Myocyte (in vitro differentiated cells): ENCODE results near the gene CBLC. TPM values are rescaled to one million over a fixed set of nuclear protein-coding genes. Genes with fewer than 3 reads are reported as not detected.

Source experiments
- DNase-seq: peaks from one replicate; pipeline ENCODE4 v3.0.0-alpha.2; 2012; ENCODE audit warnings: low read depth
- total RNA-seq: library from RNA; depleted of rRNA; stranded (reverse); fragments of >200 nt; gene quantifications from 2 replicates; pipeline ENCODE4 v1.2.3, GENCODE V29; 2014

The CBLC gene
- total RNA-seq, 1 donor from 2014 or later: not detected

DNA sequence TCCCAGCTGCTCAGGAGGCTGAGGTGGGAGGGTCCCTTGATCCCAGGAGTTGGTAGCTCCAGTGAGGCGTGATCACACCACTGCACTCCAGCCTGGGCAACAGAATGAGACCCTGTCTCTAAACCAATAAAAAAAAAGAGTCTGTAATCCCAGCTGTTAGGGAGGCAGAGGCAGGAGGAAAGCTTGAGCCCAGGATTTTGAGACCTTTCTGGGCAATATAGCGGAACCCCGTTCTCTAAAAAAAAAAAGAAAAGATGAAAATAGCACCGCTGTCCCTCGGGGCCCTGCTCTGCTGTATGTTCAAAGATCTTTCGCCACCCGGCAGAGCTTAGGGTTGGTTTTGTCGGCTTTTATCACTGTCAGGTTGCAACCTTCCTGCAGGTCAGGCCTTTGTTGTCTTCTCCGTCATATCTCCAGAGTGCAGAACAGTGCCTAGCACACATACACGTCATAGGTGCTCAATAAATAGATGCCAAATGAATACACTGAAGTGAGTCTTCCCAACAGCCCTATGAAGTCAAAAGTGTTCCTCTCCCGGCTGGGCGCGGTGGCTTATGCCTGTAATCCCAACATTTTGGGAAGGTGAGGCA lies 17.8 kb downstream of the CBLC start:
- DNase-seq: no peak

DNA sequence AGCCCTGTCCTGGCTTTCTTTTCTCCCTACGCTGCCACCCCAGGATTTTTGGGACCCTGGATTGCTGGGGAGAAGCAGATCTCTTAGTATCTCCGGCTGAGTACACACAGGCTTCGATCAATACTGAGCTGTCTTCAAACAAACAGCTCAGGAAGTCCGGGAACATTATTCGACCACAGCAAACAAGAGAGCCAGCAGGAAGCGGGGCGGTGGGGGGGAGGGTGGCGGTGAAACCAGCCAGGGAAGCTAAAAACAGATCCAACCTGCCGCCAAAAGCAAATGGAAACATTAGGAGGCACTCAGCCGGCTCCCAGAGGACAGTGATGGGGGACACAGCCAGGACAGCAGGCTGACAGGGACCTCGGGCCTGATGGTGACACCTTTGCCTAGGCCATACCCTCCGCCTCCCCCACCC lies 19.0 kb downstream of the CBLC start:
- peak; percentile 15 for DNase-seq

DNA sequence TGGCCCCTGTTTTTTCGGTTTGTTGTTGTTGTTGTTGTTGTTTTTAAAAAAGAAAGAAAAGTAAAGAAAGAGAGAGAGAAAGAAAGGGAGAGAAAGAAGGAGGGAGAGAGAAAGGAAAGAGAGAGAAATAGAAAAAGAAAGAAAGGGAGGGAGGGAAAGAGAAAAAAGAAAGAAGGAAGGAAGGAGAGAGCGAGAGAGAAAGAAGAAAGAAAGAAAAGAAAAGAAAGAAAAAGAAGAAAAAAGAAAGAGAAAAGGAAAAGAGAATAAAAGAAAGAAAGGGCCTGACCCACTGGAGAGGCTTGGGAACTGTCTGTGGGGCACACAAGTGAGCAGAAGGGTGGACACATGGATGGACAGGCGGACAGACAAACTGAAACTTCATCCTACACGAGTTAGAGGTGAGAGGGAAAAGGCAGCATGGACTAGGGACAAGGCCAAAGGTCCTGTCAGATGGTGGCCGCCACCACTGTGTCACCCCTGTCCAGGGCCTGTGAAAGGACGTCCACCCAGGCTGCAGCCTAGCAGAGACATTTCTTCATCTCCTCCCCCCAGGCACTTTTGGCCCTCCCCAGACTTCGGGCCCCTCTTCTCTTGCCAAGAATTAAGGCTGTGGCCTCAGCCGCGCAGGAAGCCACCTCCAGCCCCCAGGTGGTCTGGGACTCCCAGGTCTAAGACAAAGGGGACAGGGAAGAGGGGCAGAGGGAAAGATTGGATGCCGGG lies 22.1 kb downstream of the CBLC start:
- DNase-seq: no peak

DNA sequence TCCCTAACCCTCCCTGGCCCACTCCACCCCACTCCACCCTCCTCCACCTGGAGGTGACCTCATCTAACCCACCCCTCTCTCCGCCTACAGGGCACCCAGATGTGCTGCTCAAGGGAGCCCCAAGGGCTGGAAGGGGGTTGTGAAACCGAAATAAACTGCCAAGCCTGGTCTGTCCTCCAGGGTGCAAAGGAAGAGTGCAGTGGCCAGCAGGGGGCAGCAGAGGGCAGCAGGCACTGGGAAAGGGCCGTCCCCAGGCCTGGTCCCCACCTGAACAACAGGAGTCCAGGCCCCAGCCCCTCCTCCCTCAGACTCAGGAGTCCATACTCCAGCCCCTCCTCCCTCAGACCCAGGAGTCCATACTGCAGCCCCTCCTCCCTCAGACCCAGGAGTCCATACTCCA lies 22.8 kb downstream of the CBLC start:
- DNase-seq: peak; percentile 79

DNA sequence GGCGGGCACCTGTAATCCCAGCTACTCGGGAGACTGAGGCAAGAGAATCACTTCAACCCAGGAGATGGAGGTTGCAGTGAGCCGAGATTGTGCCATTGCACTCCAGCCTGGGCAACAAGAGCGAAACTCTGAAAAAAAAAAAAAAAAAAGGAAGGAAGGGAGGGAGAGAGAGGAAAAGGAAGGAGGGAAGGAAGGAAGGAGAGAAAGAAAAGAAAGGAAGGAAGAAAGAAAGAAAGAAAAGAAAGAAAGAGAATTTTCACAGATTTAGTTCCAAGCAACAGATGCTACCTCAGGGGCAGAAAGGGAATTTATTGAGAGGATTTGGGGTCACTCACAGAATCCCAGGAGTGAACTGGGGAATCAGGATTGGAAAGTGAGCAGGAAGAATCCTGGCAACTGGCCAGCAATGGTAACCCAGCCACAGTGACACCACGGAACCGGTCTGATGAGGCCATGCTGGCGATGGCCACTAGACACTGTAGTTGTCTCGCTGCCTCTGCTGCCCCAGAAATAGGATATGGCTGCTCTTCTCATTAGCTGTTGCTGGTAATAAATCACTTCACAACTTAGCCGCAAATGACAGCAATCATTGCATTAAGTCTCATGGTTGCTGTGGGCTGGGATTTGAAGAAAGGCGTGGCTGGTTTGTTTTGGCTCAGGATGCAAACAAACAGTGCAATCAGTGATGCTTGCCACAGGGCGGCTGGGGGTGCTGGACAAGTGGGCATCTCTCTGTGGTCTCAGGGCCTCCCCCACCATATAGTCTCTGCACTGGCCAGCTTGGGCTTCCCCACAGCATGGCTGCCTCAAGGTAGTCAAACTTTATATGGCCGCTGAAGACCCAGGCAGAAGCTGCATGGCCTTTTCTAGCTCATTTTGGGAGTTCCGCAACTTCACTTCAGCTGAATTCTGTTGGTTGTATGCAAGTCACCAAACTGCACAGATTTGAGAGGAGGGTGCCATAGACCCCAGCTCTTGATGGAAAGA lies 26.0 kb downstream of the CBLC start:
- peak; percentile 22 for DNase-seq

DNA sequence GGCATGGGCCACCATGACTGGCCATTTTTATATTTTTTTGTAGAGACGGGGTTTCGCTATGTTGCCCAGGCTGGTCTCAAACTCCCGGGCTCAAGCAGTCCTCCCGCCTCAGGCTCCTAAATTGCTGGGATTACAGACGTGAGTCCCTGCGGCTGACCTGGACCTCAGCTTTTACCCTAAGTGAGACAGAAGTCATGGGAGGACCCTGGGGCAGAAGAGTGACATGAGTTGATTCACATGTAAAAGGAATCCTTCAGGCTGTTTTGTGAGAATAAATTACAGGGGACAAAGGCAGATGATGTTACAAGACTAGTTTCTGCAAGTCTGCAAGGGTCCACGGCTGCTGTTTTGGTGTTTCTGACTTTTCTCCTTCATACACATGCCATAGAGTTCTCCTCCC lies 28.6 kb downstream of the CBLC start:
- no peak for DNase-seq

DNA sequence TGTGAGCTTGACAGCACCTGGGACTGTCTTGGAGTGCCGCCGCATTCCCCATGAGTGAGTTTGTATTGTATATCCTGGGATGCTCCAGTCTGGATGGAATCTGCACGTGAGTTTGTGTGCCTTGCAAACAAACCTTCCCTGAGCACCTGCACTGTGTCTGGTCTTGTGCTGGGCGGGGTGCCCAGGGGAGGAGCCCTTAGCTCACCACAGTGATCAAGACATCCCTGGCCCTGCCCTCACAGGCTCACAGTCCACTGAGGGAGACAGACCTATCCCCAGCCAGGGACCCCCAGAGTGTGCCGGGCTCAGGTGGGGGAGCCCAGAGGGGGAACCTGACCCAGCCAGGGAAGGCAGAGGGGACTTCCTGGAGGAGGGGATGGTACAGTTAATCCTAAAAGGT lies 29.5 kb downstream of the CBLC start:
- DNase-seq: peak; percentile 39

DNA sequence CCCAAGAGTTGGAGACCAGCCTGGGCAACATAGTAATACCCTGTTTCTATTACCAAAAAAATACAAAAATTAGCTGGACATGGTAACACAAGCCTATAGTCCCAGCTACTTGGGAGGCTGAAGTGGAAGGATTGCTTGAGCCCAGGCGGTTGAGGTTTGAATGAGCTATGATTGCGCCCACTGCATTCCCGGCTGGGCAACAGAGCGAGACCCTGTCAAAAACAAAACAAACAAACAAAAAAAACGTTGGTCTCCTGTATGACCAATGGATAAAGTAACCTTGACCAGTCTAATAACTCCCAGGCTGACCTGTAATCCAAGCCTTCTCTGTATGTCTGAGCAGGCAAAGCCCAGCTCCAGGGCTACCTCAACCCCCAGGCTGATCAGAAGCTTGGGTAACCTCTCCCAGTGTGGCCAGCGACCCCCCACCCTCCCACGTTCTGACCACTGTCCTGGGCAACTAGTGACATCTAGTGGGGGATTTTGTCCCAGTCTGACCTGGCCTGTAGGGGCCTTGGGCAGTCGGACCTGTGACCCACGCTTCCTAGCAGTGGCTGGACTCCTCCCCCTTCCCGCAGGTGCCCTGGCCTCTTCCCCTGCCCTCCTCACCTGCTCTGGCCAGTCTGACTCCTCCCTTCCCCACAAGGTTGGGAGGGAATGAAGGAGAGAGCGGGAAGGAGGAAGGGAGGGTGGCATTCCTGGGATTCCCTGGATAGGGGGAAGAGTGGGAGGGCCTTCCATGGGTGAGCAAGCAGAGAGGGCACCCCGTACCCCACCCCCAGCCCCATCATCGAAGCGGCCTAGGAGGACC lies 30.2 kb downstream of the CBLC start:
- DNase-seq: no peak

DNA sequence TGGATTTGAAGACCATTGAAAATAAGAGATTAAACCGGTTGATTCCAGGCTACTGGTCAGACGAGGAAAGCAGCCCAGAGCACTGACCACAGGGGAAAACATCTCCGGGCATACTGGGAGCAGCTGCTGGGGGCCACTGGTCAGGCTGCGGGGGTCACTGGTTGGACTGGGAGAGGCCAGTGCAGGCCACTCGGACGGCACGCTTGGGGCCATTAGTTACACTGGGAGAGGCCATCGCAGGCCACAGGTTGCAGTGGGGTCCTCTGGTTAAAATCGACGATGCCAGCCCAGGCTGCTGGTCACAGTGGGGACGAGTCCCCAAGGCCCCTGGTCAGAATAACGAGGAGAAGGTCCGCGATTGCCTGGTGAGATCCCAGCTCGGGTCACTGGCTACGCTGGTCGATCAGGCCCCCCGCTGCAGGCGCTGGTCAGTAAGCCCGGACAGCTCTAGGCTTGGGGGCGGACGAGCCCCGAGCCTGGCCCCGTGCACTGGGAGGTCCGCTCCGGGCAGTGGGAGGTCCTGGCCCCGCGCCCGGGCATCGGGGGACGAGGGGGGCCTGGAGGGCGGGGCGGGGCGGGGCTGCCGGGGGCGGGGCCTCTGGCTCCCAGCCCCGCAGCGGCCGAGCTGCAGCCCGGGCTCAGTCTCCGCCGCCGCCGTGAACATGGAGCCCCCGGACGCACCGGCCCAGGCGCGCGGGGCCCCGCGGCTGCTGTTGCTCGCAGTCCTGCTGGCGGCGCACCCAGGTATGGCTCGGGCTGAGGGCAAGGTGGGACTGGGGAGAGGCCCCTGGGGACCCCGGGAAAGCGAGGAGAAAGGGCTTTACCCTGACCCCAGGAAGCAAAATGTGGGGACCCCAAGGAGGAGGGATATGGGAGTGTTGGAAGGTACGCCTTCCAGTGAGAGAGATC lies 31.0 kb downstream of the CBLC start, which contains the start of gene BCAM:
Gene BCAM, plus strand, starts transcription at position 641 of the 909 bp plus-strand sequence. Its CDS starts 22 bp downstream, at position 663.
- peak; percentile 91 for DNase-seq

DNA sequence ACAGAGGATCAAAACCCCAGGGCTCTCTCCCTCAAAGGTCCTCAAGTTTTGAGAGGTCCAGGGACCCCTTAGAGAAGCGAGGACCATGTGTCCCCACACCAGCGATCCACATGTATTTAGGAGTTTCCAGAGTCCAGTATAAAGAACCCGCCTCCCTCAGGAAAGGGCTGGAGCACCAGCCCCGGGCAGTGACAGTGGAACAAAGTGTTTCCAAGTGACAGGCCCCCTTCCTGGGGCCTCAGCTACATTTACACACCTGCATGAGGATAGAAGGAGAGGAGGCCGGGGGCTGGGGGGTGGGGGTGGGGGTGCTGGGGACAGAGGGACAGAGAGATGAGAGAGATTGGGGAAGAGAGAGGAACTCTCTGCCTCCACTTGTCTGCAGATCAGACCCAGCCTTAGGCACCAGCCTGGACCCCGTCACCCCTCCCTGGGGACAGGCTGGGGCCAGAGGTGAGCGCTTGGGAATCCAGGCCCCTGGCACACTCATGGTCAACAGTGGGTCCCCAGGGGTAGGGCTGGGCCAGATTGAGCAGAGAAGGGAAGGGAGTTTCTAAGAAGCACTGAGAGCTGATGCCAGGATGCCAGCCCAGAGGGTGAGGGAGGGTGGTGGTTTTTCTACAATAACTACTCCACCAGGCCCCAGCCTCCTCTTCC lies 32.0 kb downstream of the CBLC start:
- DNase-seq: peak; percentile 13

DNA sequence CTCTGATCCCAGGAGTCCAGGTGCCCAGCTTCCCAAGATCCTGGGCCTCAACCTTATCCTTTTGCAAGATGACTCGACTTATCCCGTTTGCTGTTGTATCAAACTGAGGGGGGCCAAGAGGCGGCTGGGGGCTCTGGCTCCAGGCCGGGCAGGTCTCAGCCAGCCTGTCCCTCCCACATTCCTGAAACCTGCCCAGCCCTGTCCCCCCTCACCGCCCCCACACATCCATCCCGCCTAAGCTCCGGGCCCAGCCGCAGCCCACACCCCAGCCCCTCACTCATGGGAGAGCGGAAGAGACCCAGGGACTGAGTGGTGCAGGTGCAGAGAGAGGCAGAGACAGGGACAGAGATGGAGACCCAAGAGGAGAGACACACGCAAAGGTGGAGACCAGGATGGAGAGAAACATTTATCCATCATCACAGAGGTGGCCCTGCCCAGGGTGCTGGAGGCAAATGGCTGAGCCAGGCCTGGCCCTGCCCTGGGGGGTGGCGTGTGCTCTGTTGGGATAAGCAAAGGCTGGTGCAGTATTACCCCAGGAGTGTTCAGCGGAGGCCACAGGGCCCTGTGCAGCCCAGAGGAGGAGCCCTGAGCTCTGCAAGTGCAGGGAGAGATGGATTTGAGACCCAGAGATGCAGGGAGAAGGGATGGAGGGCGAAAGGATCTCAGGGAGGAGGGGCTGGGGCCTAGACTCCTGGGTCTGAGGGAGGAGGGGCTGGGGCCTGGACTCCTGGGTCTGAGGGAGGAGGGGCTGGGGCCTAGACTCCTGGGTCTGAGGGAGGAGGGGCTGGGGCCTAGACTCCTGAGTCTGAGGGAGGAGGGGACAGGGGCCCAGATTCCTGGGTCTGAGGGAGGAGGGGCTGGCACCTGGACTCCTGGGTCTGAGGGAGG lies 32.8 kb downstream of the CBLC start:
- DNase-seq: no peak

DNA sequence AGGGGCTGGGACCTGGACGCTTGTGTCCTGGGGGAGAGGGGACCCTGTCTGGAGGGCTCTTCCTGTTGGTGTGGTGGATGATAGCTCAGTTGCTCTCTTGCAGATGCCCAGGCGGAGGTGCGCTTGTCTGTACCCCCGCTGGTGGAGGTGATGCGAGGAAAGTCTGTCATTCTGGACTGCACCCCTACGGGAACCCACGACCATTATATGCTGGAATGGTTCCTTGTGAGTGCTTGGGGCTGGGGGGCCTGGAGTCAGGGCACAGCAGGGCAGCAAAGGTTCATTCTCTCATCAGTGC lies 33.4 kb downstream of the CBLC start:
- no peak for DNase-seq

DNA sequence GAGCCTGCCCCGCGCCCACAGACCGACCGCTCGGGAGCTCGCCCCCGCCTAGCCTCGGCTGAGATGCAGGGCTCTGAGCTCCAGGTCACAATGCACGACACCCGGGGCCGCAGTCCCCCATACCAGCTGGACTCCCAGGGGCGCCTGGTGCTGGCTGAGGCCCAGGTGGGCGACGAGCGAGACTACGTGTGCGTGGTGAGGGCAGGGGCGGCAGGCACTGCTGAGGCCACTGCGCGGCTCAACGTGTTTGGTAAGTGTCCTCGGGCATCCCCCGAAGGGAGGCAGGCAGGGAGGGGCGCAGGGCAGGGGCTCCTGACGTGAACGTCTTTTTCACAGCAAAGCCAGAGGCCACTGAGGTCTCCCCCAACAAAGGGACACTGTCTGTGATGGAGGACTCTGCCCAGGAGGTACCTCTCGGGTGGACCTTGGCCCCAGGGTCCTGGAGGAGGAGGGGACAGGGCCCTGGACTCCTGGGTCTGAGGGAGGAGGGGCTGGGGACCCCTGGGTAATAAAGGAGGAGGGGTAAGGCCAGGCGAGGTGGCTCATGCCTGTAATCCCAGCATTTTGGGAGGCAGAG lies 34.5 kb downstream of the CBLC start:
- no peak for DNase-seq

DNA sequence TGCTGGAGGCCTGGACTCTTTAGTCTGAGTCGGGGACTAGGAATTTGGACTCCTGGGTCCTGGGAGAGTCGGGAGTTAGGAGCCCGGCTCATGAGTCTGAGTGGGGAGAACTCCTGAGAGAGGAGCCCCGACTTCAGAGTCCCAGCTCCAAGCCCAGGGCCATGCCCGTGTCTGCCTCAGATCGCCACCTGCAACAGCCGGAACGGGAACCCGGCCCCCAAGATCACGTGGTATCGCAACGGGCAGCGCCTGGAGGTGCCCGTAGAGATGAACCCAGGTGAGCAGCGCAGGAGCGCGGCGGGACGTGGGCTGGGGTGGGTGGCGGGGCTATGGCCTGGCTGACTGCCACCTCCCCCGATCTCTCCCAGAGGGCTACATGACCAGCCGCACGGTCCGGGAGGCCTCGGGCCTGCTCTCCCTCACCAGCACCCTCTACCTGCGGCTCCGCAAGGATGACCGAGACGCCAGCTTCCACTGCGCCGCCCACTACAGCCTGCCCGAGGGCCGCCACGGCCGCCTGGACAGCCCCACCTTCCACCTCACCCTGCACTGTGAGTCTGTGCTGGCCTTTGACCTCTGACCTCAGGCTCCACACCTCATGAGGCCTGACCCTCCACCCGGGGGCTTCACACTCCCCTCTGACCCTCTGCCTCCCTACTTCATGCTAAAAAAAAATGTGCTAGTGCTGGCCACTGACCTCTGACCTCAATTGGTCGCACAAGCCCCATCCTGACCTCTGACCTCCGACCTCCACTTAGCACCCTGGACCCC lies 35.6 kb downstream of the CBLC start:
- DNase-seq: no peak

DNA sequence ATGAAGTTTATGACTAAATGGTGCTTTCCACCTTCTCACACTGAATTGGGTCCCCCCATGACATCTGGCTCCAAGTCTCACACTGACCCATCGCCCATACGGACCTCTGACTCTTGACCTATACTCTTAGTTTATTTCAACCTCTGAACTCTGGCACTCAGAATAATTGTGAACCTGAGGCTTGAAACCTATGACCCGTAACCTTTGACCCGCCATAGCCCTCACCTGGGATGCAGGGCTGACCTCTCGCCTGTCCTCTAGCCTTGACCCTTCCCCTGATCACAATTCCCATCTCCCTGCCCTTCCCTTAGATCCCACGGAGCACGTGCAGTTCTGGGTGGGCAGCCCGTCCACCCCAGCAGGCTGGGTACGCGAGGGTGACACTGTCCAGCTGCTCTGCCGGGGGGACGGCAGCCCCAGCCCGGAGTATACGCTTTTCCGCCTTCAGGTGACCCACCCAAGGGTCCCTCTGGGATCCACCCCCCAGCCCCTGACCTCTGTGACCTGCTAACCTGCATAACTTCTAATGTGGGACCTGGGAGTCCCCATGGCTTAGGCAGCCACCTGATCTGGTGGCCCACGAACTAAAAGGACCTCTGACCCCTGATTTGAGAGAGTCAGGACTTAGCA lies 36.3 kb downstream of the CBLC start:
- no peak for DNase-seq

DNA sequence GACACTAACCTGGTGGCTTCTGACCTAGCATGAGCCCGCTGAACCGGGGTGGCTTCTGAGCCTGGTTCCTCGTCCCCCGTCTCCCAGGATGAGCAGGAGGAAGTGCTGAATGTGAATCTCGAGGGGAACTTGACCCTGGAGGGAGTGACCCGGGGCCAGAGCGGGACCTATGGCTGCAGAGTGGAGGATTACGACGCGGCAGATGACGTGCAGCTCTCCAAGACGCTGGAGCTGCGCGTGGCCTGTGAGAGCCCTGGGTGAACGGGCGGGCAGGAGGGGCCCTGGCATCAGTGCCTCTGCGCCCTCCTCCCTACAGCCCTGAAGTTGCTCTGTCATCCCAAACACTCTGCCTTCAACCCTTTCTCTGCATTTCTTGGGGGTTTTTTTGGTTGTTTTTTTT lies 36.8 kb downstream of the CBLC start:
- DNase-seq: no peak

DNA sequence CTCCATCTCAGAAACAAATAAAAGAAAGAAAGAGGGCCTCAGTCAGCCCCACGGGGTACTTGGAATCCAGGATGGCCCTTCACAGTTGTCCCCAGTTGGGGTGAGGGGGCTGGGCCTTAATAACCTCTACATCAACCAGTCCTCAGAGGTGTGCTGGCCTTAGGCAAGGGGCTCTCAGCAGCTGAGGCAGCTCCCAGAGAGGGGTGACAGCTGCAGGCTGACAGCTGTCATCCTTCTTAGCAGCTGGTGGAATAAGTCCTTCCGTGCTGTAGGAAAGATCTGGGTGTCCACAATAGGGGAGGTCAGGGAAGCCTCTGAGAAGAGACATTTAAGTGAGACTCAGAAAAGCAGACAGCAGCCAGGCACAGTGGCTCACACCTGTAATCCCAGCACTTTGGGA lies 38.6 kb downstream of the CBLC start:
- peak; percentile 96 for DNase-seq
